Measurements from ENCODE around the gene SLC2A9.

- no peak for TF ChIP-seq CTCF (conservative IDR thresholded peaks at IDR 0.05; ENCODE audit: low read depth, low read length)
- no peak for TF ChIP-seq SMC3 (IDR thresholded peaks at IDR 0.05; ENCODE audit: low read depth, low read length)
- TF ChIP-seq MAFK (IDR thresholded peaks at IDR 0.05; ENCODE audit: low read depth, low read length): no peak
- TF ChIP-seq FOS (IDR thresholded peaks at IDR 0.05; ENCODE audit: low read depth, low read length): no peak
- TF ChIP-seq POLR2A (IDR thresholded peaks at IDR 0.05; ENCODE audit: low read depth, low read length): no peak
- no peak for TF ChIP-seq CEBPB (IDR thresholded peaks at IDR 0.05; ENCODE audit: low read depth, low read length)
- TF ChIP-seq CHD1 (IDR thresholded peaks at IDR 0.05; ENCODE audit: low read depth, low read length): no peak
- no peak for TF ChIP-seq RFX5 (IDR thresholded peaks at IDR 0.05; ENCODE audit: low read depth, low read length)
- no peak for TF ChIP-seq MXI1 (IDR thresholded peaks at IDR 0.05; ENCODE audit: borderline replicate concordance, low read depth, low read length)
- TF ChIP-seq ELK1 (IDR thresholded peaks at IDR 0.05; ENCODE audit: borderline replicate concordance, low read depth, low read length): no peak
These were observed 90.2 kb downstream of the SLC2A9 start for GRCh38 chr4:9931146-9931545.
